K562 (cell line): ENCODE results near the gene BBLN.
"Not testable (repeated sequence)": the region's sequence is repeated elsewhere in the genome, so short reads cannot be mapped to it uniquely, and the experiment has no call there.

ENCODE experiments used
- ATF2 ChIP-seq: sonication (generic); formaldehyde crosslinking; IDR thresholded peaks from 2 replicates; pipeline ENCODE4 v1.8.1; 2022; ENCODE audit warnings: missing genetic modification reagents
- CTCF ChIP-seq, 3 experiments: IDR thresholded peaks in 2 of 3; conservative IDR thresholded peaks in 1 of 3; 2 replicates each; pipeline ENCODE4 v1.5.1; 2011 to 2012; ENCODE audit warnings: low read length in 3 of 3, mild to moderate bottlenecking in 3 of 3, control low read depth in 2 of 3, improper control_type of control experiment in 1 of 3, inconsistent platforms in 1 of 3, low read depth in 1 of 3, mixed read lengths in 1 of 3, moderate library complexity in 1 of 3; ENCODE audit not compliant: insufficient read depth in 2 of 3
- HMG20A ChIP-seq: fragments of 450-650 bp; formaldehyde crosslinking; conservative IDR thresholded peaks from 2 replicates; pipeline ENCODE4 v1.4.0; 2020; ENCODE audit warnings: mild to moderate bottlenecking, mixed read lengths
- MAFG ChIP-seq: fragments of 450-650 bp; conservative IDR thresholded peaks from 2 replicates; pipeline ENCODE4 v1.6.1; 2016; ENCODE audit warnings: missing genetic modification characterization, missing compliant biosample characterization
- PHF21A ChIP-seq: fragments of 450-650 bp; IDR thresholded peaks from 2 replicates; pipeline ENCODE4 v1.6.1; 2017; ENCODE audit warnings: low read depth, borderline replicate concordance
- POLR2AphosphoS5 ChIP-seq: IDR thresholded peaks from 2 replicates; pipeline ENCODE4 v1.6.1; 2011; ENCODE audit warnings: mild to moderate bottlenecking, low read depth, low read length, moderate library complexity; ENCODE audit not compliant: control insufficient read depth, insufficient read depth
- RAD21 ChIP-seq, 2 experiments: fragments of 250-450 bp in 1 of 2; fragments of 450-650 bp in 1 of 2; sonication (Bioruptor Pico) in 1 of 2; formaldehyde crosslinking in 1 of 2; IDR thresholded peaks in 1 of 2; conservative IDR thresholded peaks in 1 of 2; 2 replicates each; pipeline versions ENCODE4 v1.4.0 to v1.8.0; 2020 to 2022; ENCODE audit warnings: mild to moderate bottlenecking in 2 of 2, moderate library complexity in 1 of 2
- SNRNP70 ChIP-seq: fragments of 200-400 bp; formaldehyde crosslinking; optimal IDR thresholded peaks from 2 replicates; pipeline ENCODE3; 2017; ENCODE audit warnings: low read depth, low read length
- TRIM28 ChIP-seq: fragments of 450-650 bp; IDR thresholded peaks from 2 replicates; pipeline ENCODE4 v1.6.1; 2017
- UBTF ChIP-seq, 2 experiments: IDR thresholded peaks; 2 replicates each; pipeline ENCODE4 v1.6.1; 2012; ENCODE audit warnings: improper control_type of control experiment in 2 of 2, low read depth in 2 of 2, low read length in 2 of 2, borderline replicate concordance in 1 of 2
- ZNF184 ChIP-seq: sonication (generic); formaldehyde crosslinking; IDR thresholded peaks from 2 replicates; pipeline ENCODE4 v1.5.0; 2020; ENCODE audit warnings: missing genetic modification reagents
- ZNF24 ChIP-seq: fragments of 450-650 bp; IDR thresholded peaks from 2 replicates; pipeline ENCODE4 v1.6.1; 2016
- TF ChIP-seq, protein P1 (sequence below): sonication (generic); formaldehyde crosslinking; IDR thresholded peaks from 2 replicates; pipeline ENCODE4 v1.8.1; 2023; ENCODE audit warnings: mild to moderate bottlenecking, missing genetic modification reagents

- not testable (repeated sequence) for TF ChIP-seq HMG20A (CRISPR knock-in tag); MAFG (tag); POLR2AphosphoS5; SNRNP70; UBTF (IDR thresholded peaks at IDR 0.05; ENCODE audit: borderline replicate concordance in 1 of 2, low read depth in 2 of 2, low read length in 2 of 2); ATF2 (CRISPR knock-in tag); PHF21A; ZNF184 (CRISPR knock-in tag); ZNF24; TRIM28
- TF ChIP-seq RAD21 (CRISPR knock-in tag; conservative IDR thresholded peaks at IDR 0.05 in 1 of 2, IDR thresholded peaks at IDR 0.05 in 1 of 2) (peak; percentile 53 to 86), CTCF (IDR thresholded peaks at IDR 0.05 in 2 of 3, conservative IDR thresholded peaks at IDR 0.05 in 1 of 3; ENCODE audit: insufficient read depth in 2 of 3, low read depth in 1 of 3, low read length in 3 of 3) (peak; percentile 62 to 74 (median 66))
- TF ChIP-seq, protein P1, sequence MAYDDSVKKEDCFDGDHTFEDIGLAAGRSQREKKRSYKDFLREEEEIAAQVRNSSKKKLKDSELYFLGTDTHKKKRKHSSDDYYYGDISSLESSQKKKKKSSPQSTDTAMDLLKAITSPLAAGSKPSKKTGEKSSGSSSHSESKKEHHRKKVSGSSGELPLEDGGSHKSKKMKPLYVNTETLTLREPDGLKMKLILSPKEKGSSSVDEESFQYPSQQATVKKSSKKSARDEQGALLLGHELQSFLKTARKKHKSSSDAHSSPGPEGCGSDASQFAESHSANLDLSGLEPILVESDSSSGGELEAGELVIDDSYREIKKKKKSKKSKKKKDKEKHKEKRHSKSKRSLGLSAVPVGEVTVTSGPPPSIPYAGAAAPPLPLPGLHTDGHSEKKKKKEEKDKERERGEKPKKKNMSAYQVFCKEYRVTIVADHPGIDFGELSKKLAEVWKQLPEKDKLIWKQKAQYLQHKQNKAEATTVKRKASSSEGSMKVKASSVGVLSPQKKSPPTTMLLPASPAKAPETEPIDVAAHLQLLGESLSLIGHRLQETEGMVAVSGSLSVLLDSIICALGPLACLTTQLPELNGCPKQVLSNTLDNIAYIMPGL (CRISPR knock-in tag), result not testable (repeated sequence)
Observed at GRCh38 chr9:128181480-128181879, 21.4 kb downstream of the BBLN start.
